Neural cell (in vitro differentiated cells): ENCODE results near the gene SERPINB3.

ENCODE experiments used
- EZH2 ChIP-seq: fragments of 200-600, 300-800 bp; shearing (Covaris generic), sonication (generic); IDR thresholded peaks from 2 replicates; pipeline ENCODE4 v1.6.1; 2014; ENCODE audit warnings: antibody characterized with exemption, low read length, borderline replicate concordance, mild to moderate bottlenecking; ENCODE audit not compliant: insufficient read depth, poor library complexity, severe bottlenecking
- POLR2AphosphoS5 ChIP-seq: IDR thresholded peaks from 2 replicates; pipeline ENCODE4 v1.6.1; 2012
- SMC3 ChIP-seq: fragments of 450-650 bp; conservative IDR thresholded peaks from 2 replicates; pipeline ENCODE4 v1.6.1; 2014; ENCODE audit warnings: antibody characterized with exemption, mild to moderate bottlenecking, moderate library complexity; ENCODE audit not compliant: poor library complexity
- TF ChIP-seq, protein P1 (sequence below): fragments of 450-650 bp; IDR thresholded peaks from 2 replicates; pipeline ENCODE4 v1.5.1; 2014; ENCODE audit warnings: antibody characterized with exemption, mild to moderate bottlenecking, moderate library complexity; ENCODE audit not compliant: poor library complexity, severe bottlenecking

DNA sequence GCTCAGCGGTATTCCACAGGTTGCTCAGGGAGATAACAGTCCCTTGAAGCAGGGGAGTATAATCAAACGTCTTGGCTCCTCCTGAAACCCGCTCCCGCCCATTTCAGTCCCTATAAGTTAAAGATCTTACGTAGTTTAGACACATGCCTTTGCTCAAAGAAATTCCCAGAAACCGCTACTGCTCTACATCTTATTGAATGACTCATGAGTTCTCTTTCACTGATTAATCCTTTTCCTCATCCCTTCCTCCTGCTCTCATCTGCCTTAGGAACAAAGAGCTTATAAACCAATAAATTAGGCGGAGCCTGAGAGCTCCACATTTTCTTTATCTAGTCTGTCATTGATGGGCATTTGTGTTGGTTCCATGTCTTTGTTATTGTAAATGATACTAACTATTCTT is 13.5 kb downstream of the SERPINB3 start:
- TF ChIP-seq, protein P1, sequence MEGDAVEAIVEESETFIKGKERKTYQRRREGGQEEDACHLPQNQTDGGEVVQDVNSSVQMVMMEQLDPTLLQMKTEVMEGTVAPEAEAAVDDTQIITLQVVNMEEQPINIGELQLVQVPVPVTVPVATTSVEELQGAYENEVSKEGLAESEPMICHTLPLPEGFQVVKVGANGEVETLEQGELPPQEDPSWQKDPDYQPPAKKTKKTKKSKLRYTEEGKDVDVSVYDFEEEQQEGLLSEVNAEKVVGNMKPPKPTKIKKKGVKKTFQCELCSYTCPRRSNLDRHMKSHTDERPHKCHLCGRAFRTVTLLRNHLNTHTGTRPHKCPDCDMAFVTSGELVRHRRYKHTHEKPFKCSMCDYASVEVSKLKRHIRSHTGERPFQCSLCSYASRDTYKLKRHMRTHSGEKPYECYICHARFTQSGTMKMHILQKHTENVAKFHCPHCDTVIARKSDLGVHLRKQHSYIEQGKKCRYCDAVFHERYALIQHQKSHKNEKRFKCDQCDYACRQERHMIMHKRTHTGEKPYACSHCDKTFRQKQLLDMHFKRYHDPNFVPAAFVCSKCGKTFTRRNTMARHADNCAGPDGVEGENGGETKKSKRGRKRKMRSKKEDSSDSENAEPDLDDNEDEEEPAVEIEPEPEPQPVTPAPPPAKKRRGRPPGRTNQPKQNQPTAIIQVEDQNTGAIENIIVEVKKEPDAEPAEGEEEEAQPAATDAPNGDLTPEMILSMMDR: no peak
- no peak for TF ChIP-seq POLR2AphosphoS5
- no peak for TF ChIP-seq SMC3
- no peak for TF ChIP-seq EZH2
